ENCODE data around the gene CCDC102B. TPM values are rescaled to one million over a fixed set of nuclear protein-coding genes. Genes with fewer than 3 reads are reported as not detected.
A peak's percentile ranks its signal among the peaks of the same experiment; 100 is the strongest.
"Not testable (repeated sequence)": the region's sequence is repeated elsewhere in the genome, so short reads cannot be mapped to it uniquely, and the experiment has no call there.

Gene CCDC102B
- total RNA-seq, 1 donor from 2014 or later, result 4.9 TPM

- ATAC-seq (no peak), DNase-seq (no peak)
- intact Hi-C loops (cut with micrococcal nuclease), result no loop called here
These were observed 76.5 kb downstream of the CCDC102B start for GRCh38 chr18:68874361-68874760.

DNA sequence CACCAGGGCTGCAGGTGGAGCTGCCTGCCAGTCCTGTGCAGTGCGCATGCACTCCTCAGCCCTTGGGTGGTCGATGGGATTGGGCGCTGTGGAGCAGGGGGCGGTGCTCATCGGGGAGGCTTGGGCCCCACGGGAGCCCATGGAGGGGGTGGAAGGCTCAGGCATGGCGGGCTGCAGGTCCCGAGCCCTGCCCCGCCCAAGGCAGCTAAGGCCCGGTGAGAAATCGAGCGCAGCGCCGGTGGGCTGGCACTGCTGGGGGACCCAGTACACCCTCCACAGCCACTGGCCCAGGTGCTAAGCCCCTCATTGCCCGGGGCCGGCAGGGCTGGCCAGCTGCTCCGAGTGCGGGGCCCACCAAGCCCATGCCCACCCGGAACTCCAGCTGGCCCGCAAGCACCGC is 82.1 kb downstream of the CCDC102B start:
- ATAC-seq; intact Hi-C loops (cut with micrococcal nuclease): not testable (repeated sequence)
- peak; percentile 12 for DNase-seq

DNA sequence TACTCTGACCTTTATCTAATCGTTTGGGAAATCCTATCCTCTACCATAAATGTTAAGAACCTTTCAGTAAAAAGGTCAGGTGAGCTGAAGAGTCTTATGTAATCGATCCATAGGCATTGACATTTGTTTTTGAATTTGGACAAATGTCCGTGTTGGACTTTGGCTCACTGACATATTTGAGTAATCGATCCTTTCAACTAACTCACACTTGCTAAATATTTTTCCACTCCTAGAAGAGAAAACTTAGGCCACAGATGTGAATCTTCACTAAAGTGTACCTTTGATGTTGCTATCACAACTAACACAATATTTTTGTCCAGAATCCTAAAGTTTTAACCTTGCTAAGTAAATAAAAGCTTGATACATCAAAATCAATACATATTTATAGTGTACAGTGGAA is 89.5 kb downstream of the CCDC102B start:
- ATAC-seq, result no peak
- no peak for DNase-seq
- intact Hi-C loops (cut with micrococcal nuclease), result no loop called here

- intact Hi-C loops (cut with micrococcal nuclease), result no loop called here
- DNase-seq, result no peak
- ATAC-seq, result peak; percentile 75
These were observed 95.5 kb downstream of the CCDC102B start for GRCh38 chr18:68893354-68893753.

DNA sequence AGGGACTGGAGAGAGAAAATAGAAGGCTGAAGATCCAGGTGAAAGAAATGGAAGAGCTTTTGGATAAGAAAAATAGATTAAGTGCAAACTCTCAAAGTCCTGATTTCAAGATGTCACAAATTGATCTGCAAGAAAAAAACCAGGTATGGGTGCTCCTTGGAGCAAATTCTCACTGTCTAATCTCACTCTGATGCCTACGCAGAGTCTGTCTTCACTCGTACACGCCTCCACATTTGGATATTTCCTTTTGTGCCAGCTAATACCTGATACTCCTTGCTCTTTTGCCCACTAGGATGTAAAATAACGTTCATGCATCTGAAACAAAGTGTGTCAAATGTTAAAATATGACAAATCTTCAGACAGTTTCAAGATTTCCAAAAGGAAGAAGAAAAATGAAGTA is 99.4 kb downstream of the CCDC102B start:
- no peak for ATAC-seq
- intact Hi-C loops (cut with micrococcal nuclease), result no loop called here
- DNase-seq, result no peak

DNA sequence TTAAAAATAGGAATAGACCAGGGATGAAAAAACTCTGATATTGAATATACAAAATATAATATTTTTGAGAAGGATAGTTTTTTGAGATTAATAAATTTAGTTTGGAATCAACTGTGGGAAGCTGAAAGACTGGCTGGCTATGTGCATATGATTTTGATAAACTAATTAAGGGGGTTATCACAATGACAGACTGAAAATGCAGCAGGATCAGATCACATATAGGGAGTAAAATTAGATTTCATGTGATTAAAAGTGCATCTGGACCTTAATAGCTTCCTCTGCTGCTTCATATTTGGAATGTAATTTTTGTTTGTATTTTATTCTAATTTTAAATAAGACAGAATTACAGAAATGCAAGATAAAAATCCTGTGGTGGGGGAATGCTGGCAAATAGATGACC is 111.7 kb downstream of the CCDC102B start:
- no peak for DNase-seq
- no peak for ATAC-seq
- intact Hi-C loops (cut with micrococcal nuclease), result no loop called here

- DNase-seq, result no peak
- intact Hi-C loops (cut with micrococcal nuclease), result no loop called here
- no peak for ATAC-seq
These were observed 117.2 kb downstream of the CCDC102B start for GRCh38 chr18:68915061-68915460.

GRCh38 chr18:68916734-68917133 is 118.9 kb downstream of the CCDC102B start:
- no peak for DNase-seq
- intact Hi-C loops (cut with micrococcal nuclease), result no loop called here
- no peak for ATAC-seq

- DNase-seq, result no peak
- no peak for ATAC-seq
- intact Hi-C loops (cut with micrococcal nuclease), result no loop called here
These were observed 120.3 kb downstream of the CCDC102B start for GRCh38 chr18:68918216-68918615.

DNA sequence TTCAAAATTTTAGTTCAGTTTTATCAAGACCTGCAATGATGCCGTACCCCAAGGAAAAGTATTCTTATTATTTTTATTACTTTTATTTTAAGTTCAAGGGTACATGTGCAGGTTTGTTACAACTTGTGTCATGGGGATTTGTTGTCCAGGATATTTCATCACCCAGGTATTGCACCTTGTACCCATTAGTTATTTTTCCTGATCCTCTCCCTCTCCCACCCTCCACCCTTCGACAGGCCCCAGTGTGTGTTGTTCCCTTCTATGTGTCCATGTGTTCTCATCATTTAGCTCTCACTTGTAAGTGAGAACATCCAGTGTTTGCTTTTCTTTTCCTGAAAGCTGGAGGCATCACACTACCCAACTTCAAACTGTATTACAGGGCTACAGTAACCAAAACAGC is 122.0 kb downstream of the CCDC102B start:
- intact Hi-C loops (cut with micrococcal nuclease), result no loop called here
- ATAC-seq, result no peak
- no peak for DNase-seq

- ATAC-seq (no peak), DNase-seq (no peak)
- intact Hi-C loops (cut with micrococcal nuclease), result no loop called here
These were observed 124.5 kb downstream of the CCDC102B start for GRCh38 chr18:68922392-68922791.

- DNase-seq (no peak), ATAC-seq (no peak)
- intact Hi-C loops (cut with micrococcal nuclease), result no loop called here
These were observed 127.4 kb downstream of the CCDC102B start for GRCh38 chr18:68925268-68925667.

GRCh38 chr18:68928762-68929675 is 131.1 kb downstream of the CCDC102B start:
- no peak for ATAC-seq
- DNase-seq, result no peak
- intact Hi-C loops (cut with micrococcal nuclease), result no loop called here

- intact Hi-C loops (cut with micrococcal nuclease), result no loop called here
- ATAC-seq, result no peak
- no peak for DNase-seq
These were observed 137.8 kb downstream of the CCDC102B start for GRCh38 chr18:68935686-68936085.

GRCh38 chr18:68937029-68937599 is 139.2 kb downstream of the CCDC102B start:
- DNase-seq (no peak), ATAC-seq (no peak)
- intact Hi-C loops (cut with micrococcal nuclease), result no loop called here

DNA sequence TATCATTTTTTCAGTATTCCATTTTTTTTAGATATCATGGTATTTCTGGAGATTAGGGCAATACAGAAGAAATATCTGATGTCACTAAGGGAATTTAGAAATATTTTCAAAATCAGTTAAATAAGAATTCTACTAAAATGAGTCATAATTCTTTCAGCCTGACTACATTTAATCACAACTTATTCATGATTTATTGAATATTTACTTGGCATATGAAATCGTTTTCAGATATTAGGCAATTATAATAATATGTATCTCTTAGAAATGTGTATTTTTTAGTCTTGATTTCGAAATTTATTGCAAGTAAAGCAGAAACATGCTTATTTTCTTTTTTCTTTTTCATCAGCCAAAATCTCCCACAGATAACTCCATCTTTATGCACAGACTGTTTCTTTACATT is 142.2 kb downstream of the CCDC102B start:
- DNase-seq, result no peak
- intact Hi-C loops (cut with micrococcal nuclease), result no loop called here
- no peak for ATAC-seq

DNA sequence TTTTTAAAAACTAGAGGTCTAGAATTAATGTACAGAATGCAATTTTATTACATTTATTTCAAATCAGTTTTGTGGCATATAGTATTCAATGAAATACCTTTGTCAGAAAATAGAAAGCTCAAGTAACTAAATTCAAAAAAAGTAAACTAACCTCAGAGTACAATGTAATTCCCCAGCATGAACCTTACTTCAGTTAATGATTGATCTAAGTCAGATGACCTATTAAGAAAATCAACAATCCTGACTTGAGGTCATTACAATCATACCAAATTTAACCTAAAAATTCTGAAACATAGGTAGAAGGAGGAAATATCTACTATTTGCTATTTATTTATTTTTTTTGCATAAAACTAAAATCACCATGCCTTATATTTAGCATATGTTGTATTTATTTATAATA is 142.9 kb downstream of the CCDC102B start:
- DNase-seq (no peak), ATAC-seq (no peak)
- intact Hi-C loops (cut with micrococcal nuclease), result no loop called here

DNA sequence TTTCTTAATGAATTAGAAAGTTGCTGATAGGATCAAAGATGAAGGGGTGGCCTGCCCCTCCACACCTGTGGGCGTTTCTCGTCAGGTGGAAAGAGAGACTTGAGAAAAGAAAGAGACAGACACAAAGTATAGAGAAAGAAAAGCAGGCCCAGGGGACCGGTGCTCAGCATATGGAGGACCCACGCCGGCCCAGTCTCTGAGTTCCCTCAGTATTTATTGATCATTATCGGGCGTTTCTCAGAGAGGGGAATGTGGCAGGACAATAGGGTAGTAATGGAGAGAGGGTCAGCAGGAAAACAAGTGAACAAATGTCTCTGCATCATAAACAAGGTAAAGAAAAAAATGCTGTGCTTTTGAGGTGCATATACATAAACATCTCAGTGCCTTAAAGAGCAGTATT is 144.3 kb downstream of the CCDC102B start:
- ATAC-seq (no peak), DNase-seq (no peak)
- intact Hi-C loops (cut with micrococcal nuclease), result no loop called here

DNA sequence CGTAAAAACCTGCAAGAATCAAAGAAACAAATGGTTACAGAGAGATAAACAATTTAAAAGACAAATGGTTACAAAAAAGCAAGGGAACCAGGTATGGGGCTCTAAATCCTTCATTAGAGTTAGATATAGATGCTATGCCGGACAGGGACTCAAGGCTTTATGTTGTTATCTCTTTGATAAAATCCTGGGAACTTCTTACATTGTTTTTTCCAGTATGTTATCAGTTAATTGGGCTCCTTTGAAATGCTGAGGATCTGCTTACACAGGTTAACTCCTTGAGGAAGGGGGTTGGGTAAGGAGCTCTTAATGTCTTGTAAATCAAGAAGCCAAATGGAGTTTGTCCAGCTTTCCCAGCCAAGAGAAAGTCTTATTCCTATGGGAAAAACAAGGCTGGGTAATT is 146.0 kb downstream of the CCDC102B start:
- DNase-seq; intact Hi-C loops (cut with micrococcal nuclease); ATAC-seq: not testable (repeated sequence)

DNA sequence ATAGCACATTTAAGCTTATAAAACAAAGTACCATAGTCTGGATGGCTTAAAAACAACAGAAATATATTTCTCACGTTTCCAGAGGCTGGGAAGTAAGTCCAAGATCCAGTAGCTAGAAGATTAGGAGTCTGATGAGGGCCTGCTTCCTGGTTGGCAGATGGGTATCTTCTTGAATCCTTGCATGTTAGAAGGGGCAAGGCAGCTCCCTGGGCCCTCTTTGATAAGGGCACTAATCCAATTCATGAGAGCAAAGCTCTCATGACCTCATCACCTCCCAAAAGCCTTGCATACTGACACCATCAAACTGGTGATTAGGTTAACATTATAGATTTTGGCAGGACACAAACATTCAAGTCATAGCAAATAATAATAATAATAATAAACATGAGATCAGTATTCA is 146.4 kb downstream of the CCDC102B start:
- DNase-seq, result no peak
- intact Hi-C loops (cut with micrococcal nuclease), result no loop called here
- no peak for ATAC-seq

DNA sequence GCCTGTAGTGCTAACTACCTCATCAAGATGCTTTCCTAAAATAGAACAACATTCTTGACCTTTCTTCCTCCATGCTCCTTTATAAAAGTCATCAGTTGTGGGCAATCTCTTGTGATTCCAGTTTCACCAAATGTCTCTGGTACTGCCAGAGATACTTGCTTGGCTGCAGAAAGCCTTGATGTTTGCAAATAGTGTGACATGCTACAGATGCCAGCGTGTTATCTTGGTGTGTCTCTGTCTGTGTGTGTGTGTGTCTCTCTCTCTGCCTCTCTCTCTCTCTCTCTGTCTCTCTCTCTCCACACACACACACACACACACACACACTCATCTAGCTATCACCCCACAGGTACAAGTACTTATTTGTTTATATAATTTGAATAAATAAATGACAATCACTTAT is 146.9 kb downstream of the CCDC102B start:
- no peak for ATAC-seq
- no peak for DNase-seq
- intact Hi-C loops (cut with micrococcal nuclease), result no loop called here
